Erythroblast (primary cell): ENCODE results near the gene HDGFL2.
"Not testable (repeated sequence)": the region's sequence is repeated elsewhere in the genome, so short reads cannot be mapped to it uniquely, and the experiment has no call there.

Experiments used
- DNase-seq, 2 experiments: peaks; one replicate each; lab custom pipeline; 2025; lab: John Stamatoyannopoulos, UW
- GATA1 ChIP-seq: IDR thresholded peaks from 2 replicates; pipeline ENCODE4 v1.6.1; 2011; ENCODE audit warnings: low read depth, mild to moderate bottlenecking, control low read depth, low read length, moderate library complexity
- POLR2A ChIP-seq: IDR thresholded peaks from 2 replicates; pipeline ENCODE4 v1.6.1; 2011; ENCODE audit warnings: mild to moderate bottlenecking, low read length

Gene HDGFL2

DNA sequence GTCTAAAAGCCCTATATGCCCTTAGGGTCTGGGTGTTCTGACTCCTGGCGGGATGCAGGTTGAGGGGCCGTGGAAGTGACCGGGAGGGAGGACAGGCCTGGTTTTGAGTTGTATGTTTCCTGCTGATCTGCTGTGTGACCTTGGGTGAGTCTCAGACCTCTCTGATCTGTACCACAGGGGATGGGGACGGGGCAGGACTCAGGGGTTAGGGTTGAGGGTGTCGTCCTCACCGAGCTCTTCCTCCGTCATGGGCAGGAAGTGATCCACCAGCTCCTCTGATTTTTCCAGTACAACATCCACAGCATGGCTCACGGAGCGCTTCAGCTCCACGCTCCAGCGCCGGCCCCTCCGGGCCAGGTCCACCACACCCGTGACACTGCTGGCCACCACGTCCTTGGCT lies 56.7 kb downstream of the HDGFL2 start:
- DNase-seq: no peak
- TF ChIP-seq POLR2A (no peak), GATA1 (no peak)

DNA sequence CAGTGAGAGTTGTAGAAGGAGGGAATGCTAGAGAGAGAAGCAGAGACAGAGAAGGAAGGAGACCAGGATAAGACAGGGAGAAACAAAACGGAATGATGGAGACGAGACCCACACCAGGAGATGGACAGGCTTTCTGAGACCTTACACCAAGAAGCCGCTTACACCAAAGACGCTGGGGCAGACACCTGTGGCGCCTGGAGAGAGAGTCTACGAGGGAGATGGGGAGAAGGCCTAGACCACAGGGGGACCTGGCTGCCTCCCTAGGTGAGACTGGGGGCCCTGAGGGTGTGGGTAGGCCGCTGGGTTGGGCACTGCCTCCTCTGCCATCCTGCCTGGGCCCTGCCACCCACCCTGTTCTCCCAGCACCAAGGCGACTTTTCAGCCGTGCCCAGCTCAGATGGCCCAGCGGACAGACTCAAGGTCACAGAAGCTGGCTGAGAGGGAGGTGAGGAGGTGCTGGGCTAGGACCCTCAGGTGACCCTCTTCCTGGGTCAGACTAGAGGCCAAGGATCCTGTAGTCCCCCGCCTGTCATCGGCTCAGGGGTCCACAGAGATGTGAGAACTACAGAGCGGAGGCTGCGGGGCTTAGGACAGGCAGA lies 57.9 kb downstream of the HDGFL2 start:
- no peak for DNase-seq
- no peak for TF ChIP-seq POLR2A

DNA sequence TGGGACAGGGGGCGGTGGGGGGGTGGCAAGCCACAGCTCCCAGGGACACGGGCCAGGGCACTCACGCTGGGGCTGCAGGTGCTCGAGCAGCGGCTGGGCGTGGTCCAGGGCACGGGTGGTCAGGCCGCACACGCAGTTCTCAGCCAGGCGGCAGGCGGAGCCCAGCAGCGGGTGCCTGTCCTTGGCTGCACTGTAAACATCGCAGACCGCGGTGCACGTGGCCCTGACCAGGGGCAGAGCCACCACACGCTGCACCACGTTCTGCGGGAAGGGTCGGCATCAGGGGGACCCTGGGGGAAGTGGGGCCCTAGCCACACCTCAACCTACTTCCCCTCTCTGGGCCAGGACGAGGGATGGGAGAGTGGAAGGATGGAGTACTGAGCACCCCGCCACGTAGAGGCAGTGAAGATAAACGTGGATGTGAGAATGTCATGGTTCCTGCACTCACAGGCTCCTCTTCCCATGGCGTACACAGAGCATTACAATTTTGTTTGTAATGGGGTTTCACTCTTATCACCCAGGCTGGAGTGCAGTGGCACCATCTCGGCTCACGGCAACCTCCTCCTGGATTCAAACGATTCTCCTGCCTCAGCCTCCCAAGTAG lies 59.6 kb downstream of the HDGFL2 start:
- DNase-seq: no peak
- TF ChIP-seq GATA1: no peak
- TF ChIP-seq POLR2A: no peak

DNA sequence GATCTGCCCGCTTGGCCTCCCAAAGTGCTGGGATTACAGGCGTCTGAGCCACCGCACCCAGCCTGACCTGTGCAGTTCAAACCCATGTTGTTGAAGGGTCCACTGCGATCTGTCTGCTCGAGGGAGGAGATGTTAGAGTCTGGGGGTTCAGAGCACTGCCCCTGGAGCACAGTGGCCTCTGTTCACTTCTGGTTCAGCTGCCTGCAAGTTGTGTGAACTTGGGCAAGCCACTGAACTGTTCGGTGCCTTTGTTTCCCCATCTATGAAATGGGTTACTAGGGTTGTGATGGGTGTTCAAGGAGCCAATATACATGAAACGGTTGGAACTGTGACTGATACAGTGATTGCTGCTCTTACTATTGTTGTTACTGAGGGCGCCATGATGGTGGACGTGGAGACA lies 61.2 kb downstream of the HDGFL2 start:
- TF ChIP-seq GATA1: no peak
- no peak for TF ChIP-seq POLR2A
- no peak for DNase-seq

DNA sequence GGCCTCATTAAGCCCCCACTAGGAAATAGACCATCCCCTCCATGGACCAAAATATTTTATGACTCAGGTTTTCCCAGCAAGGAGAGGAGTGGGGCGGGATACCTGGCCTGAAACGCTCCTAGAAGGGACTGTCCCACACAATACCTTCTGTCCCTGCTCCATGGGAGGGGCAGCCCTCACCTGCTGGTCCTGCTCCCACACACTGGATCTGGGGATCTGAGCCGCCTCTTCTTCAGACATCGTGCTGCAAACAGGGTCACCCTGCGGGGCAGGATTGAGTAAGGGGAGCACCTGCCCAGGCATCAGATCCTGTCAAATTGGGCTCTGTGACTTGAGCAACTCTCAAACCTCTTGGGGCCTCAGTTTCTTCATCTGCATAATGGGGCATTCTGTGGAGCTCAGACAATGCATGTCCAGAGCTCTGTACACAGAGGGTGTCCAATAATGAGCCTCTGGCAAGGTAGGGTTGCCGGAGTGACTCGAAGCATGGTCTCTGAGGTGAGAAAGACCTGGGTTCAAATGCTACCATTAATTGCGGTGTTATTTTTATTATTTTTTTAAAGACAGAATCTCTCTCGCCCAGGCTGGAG lies 61.8 kb downstream of the HDGFL2 start:
- TF ChIP-seq POLR2A: no peak
- no peak for TF ChIP-seq GATA1
- no peak for DNase-seq

DNA sequence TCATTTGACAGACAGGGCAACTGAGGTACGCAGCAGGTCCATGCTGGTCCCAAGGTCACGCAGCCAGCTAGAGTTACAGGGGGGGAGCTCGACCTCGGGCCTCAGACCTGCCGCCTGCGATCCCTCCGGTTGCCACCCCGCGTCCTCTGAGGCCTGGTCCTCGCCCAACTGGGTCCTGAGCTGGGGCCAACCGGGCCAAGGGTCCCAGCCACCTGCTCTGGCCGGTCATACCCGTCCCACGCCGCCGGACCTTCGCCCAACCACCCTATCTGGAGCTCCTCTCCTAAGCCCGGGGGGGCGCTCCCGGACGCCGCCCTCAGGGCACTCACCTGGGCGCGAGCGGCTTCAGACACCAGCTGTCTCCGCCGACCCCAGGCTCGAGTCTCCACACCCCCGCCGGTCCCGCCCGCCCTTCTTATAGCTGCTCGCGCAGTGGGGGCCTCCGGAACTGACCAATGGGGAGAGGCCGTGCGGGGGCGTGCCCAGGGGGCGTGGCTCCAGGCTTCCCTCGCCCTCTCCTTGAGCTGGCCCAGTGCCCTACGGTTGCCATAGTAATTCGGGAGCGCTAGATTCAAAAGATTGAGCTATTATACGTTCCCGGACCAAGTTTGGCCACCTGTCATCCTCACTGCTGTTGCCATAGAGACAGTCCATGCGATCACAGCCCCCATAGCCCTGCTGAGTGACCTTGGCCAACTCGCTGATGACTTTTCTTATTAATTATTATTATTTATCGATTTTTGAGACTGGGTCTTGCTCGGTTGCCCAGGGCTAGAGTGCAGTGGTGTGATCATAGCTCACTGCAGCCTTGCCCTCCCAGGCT lies 63.0 kb downstream of the HDGFL2 start, which contains the start of gene PLIN5:
Gene PLIN5, minus strand, starts transcription at position 389 of the 823 bp plus-strand sequence. CDS start 1,150 bp downstream, outside the sequence.
- peak; percentile 89 for DNase-seq
- TF ChIP-seq GATA1 (no peak), POLR2A (no peak)

DNA sequence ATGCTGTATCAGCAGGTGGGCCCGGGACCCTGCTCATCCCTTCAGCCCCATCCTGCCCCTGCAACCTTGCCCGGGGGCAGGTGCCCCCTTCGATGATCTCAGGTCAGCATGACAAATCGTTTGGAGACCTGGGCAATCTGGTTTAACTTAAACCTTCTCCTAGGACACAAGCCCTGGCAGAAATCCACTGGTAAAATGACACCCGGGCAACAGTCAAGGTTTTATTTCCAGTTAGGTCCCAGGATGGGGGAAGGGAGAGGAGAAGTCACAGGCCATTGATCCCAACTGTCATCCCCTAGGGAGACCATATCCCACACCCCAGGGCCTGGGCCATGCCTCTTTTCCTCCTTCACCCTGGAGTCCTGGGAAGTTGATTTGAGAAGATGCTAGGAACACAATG lies 64.7 kb downstream of the HDGFL2 start:
- DNase-seq: no peak
- TF ChIP-seq GATA1 (no peak), POLR2A (no peak)

DNA sequence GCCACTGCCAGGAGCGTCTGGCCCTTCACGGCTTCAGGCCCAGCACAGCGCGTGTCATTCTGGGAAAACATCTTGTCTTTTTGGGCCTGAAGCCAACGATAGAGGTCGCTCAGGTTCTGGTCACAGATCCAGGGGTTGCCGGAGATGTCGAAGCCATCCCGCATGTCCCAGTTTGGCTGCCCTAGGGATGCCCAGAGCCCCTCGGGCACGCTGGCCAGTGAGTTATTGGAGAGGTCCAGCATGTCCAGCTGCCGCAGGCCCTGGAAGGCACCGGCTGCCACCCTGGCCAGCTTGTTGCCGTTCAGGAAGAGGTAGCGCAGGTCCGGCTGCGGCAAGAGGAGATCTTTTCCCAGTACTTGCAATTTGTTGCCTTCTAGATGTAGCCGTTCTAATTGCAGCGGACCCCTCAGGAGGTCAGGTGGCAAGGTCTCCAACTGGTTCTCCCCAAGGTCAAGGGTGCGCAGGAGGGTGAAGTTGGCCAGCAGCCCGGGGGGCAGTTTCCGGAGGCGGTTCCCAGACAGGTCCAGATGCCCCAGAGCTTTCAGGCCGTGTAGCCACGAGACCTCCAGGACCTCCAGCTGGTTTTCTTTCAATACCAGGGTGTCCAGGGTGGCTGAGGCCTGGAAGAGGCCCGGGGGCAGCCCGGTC lies 66.0 kb downstream of the HDGFL2 start:
- no peak for TF ChIP-seq GATA1
- no peak for TF ChIP-seq POLR2A
- DNase-seq: no peak

DNA sequence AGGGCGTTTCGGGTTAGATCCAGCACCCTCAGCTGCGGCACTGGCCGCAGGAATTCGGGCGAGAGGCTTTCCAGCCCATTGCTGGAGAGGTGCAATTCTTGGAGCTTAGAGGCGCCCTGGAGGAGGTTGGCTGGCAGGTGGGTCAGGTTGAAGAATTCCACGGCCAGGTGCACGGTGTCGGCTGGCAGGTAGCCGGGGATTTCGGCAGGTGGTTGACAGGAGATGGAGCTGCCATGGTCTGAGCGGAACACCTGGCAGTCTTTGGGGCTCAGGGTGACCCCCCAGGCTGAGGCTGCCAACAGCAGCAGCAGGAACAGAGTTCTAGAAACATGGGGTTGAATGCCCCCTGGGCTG lies 66.5 kb downstream of the HDGFL2 start:
- no peak for DNase-seq
- no peak for TF ChIP-seq POLR2A
- no peak for TF ChIP-seq GATA1

DNA sequence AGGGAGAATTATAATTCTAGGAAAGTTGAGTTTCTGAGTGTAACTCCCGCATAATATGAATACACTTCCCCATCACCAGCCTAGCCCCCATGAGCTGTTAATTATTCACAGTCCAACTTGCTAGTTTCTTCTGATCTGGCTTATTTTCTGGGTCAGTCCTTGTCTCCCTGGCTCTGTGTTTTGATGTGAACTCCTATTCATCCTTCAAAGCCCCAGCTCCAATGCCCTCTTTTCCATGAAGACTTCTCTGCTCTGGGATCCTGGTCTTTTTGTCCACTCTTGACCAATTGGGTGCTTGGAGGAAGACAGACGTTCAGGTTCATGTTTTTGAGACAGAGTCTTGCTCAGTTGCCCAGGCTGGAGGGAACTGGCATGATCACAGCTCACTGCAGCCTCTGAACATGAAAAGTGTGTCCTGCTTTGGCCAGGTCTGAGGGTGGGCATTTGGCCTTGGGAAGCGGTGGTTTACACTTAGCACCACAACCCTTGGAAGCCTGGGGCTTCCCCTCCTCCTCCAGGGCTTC lies 67.1 kb downstream of the HDGFL2 start:
- no peak for TF ChIP-seq GATA1
- no peak for TF ChIP-seq POLR2A
- DNase-seq: no peak

DNA sequence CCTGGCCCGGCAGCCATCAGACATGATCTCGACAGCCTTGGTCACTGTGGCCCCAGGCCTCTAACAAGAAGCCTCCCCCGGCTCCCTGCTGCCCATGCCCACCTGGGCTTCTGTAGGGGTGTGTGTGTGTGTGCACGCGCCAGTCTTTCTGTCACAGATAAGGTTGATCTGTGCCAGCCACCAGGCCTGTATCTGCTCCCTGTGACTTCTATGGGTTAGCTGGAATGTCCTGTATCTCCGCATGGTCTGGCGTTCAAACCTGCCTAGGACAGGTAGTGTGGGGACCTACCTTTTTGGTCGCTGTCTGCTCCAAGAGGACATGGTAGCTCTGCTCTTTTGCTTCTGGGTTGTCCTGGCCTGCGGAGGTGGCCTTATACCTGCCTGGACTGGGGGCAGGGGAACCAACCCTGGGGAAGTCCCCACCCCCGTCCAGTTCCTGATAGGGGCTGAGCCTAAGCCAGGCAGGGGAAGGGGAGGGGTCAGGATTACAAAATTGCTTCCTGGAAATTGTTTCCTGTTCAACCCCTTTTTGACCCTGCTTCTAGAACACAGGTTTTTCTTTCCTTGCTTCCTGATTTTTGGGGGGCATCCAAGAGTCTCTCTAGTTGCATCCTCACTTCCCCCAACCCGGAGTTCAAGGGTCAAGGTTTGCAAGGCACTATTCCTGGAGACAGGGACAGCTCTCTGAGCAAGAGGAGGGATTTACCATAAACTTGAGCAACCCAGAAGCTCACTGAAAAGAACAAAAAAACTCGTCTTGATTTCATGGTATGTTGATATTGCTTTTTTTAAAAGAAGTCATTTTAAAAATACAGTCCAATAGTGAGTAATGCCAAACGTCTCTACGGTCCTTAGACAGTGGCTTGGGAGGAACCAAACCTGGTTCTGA lies 67.8 kb downstream of the HDGFL2 start, which contains the start of gene LRG1:
Gene LRG1, minus strand, starts transcription at position 344 of the 889 bp plus-strand sequence. Its CDS starts 23 bp downstream, at position 321.
- TF ChIP-seq POLR2A (peak; percentile 33), GATA1 (no peak)
- DNase-seq: no peak

DNA sequence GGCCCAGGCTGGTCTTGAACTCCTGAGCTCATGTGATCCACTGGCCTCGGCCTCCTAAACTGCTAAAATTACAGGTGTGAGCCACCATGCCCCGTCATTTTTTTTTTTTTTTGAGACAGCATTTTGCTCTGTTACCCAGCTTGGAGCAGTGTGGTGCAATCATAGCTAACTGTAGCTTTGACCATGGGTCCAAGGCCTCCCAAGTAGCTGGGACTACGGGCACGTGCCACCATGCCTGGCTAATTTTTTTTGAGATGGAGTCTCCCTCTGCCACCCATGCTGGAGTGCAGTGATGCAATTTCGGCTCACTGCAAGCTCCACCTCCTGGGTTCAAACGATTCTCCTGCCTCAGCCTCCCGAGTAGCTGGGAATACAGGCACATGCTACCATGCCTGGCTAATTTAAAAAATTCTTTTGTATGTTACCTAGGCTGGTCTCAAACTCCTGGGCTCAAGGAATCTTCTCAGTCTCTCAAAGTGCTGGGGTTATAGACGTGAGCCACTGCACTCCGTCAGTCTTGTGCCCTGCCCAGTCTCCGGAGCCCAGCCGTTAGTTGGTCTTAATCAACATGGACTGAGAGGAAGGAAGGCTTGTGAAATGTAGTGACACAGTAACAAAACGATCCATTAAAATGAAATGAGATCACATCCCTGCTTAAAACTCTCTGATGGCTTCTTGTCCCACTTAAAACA lies 69.2 kb downstream of the HDGFL2 start:
- no peak for TF ChIP-seq POLR2A
- no peak for TF ChIP-seq GATA1
- no peak for DNase-seq

DNA sequence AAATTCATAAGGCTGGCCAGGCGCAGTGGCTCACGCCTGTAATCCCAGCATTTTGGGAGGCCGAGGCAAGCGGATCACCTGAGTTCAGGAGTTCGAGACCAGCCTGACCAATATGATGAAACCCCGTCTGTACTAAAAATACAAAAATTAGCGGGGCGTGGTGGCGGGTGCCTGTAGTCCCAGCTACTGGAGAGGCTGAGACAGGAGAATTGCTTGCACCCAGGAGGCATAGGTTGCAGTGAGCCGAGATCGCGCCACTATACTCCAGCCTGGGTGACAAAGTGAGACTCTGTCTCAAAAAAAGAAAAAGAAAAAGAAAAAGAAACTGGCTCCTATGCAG lies 69.7 kb downstream of the HDGFL2 start:
- not testable (repeated sequence) for DNase-seq
